HG03432 (cell line): ENCODE results near the gene RCN1.

Experiments used
- ATAC-seq: cut with Tn5 transposase; IDR thresholded peaks from one replicate; pipeline ENCODE4 v1.9.1; 2021; ENCODE audit warnings: mild to moderate bottlenecking, moderate library complexity; ENCODE audit not compliant: unreplicated experiment

RCN1 gene

DNA sequence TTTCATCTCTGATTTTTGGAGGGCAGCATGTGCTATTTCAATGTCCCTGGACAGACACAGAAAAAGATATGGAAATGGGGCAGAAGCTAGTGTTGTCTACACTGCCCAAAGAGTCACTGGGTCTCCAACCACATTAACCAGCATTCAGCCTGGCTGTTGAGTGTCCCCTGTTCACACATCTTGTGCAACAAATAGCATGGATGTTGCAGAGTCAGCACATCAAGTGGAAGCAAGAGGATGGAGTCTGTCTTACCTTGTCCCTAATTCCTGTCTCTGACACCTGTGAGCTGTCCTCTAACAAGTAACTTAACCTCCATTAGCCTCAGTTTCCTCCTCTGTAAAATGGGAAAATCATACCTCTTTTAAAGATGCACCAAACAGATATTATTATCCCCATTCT, 60.2 kb downstream of the RCN1 start:
- no peak for ATAC-seq

DNA sequence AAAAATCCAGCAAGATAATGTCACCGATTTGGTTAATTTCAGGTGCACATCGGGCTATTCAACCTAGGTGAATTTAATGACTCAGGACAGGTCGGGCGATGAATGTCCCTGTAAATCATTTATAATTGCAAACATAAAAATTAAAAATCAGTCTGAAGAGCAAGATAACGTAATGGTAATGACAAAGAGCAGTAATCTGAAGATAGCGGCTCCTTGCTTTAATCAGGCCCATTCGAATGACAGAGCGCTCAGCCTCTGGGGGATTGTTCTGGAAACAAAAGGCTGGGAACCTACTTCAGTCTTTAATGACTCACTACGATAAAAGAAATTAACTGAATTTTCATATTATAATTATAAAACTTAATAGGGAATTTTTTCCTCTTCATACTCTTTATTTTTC, 61.3 kb downstream of the RCN1 start:
- no peak for ATAC-seq

DNA sequence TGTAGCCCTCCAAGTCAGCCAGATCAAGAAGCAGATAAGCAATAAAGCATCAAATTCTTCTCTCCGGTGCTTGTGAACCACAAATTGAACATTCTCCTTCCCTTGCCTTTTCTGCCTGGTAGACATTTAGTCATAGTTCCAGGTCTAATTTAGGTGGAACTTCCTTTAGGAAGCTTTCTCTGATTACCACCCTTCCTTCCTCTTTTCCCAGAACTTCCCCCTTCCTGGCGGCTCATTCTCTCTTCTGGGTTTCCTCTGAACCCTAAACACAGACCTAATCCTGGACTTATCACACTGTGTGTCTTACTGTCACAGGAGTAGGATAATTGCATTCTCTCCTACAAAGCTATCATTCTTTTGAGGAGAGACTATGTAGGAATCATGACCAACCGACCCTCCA, 61.9 kb downstream of the RCN1 start:
- no peak for ATAC-seq

DNA sequence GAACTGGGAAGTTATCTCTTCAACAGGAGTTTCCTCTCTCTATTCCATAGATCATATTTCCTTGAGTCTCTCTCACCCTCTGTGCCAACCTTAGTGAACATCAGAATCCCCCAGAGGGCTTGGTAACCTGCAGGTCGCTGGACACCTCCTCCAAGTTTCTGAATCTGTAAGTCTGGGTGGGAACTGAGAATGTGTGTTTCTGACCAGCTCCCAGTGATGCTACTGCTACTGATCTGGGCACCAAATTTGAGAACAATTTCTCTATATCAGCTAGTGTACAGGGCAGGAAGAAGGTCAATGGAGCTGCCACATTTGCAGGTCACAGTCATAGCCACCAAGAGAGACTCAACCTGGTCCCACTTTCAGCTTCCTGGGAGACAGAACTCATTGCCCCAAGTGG, 62.9 kb downstream of the RCN1 start:
- ATAC-seq, result peak; percentile 51

DNA sequence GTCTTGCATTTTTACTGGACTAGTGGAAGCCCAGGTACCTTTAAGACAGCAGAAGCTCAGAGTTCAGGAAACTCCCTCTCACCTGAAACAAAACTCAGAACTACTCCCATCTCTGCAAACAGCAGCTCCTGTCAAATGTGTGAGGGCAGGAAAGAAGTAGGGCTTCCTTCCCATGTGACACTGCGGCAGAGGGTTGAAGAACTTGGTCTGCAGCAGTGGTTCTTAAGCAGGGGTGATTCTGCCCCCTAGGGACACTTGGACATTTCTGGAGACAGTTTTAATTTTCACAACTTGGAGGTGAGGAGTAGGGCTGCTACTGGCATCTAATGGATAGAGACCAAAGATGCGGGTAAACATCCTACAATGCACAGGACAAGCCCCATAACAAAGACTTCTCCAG, 63.4 kb downstream of the RCN1 start:
- ATAC-seq, result peak; percentile 48
